Measurements from ENCODE around the gene SQOR. TPM values are rescaled to one million over a fixed set of nuclear protein-coding genes. Genes with fewer than 3 reads are reported as not detected.

SQOR gene
- total and polyA plus RNA-seq, 10 donors: 21.5 to 79.6 (median 56.1) TPM

GRCh38 chr15:45690581-45691260 lies 55.9 kb downstream of the SQOR start:
- DNase-seq: no peak
- peaks cover 0 to 100% (median 82%) of the 10 kb centered on the region in 6 donors for H3K36me3 ChIP-seq
- WGBS, 5 donors: 81 to 95% (median 83%) methylated on average over 6 of the region's 6 CpGs

DNA sequence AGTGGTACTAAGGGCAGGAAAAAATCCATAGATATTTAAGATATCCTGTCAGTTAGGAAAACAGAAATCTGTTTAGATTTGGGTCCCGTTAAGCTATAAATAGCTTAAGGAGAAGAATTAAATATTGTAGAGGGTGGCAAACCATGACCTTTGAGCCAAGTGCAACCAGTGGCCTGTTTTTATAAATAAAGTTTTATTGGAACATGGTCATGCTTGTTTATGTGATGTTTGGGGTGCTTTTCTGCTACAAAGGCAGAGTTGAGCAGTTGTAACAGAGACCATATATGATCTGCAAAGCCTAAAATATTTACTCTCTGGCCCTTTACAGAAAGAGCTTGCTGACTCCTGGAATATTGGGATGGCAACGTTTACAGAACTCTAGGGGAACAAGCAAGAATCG lies 66.3 kb downstream of the SQOR start:
- 83 to 96% (median 87%) methylated on average over 3 of the region's 3 CpGs for WGBS, 5 donors

More at GRCh38 chr15:45690581-45691260, 55.9 kb downstream of the SQOR start:
- no peaks in the 10 kb centered on the region for H3K4me1 ChIP-seq
- no peaks in the 10 kb centered on the region for H3K9me3 ChIP-seq
- no peak overlapping the region for H3K4me3 ChIP-seq
- no peak overlapping the region for H3K27ac ChIP-seq
- no peak for TF ChIP-seq POLR2AphosphoS5 (IDR thresholded peaks at IDR 0.05)
- no peak for TF ChIP-seq POLR2A (IDR thresholded peaks at IDR 0.05)
- no peak for TF ChIP-seq CTCF (IDR thresholded peaks at IDR 0.05 in 8 of 11, conservative IDR thresholded peaks at IDR 0.05 in 3 of 11)
- intact Hi-C loops (cut with DNase I; ENCODE audit: low total_unique reads): no loop called here
- H3K27me3 ChIP-seq (replicated peaks in 1 of 7): no peaks in the 10 kb centered on the region

GRCh38 chr15:45702041-45702440 lies 67.2 kb downstream of the SQOR start:
- DNase-seq: no peak
- Histone ChIP-seq H3K27ac (no peak overlapping the region), H3K36me3 (no peaks in the 10 kb centered on the region), H3K4me1 (peaks cover 0 to 24% (median 12%) of the 10 kb centered on the region in 6 donors), H3K9me3 (no peaks in the 10 kb centered on the region), H3K4me3 (no peak overlapping the region), H3K27me3 (replicated peaks in 1 of 7) (peaks cover 0 to 18% (median 7%) of the 10 kb centered on the region in 7 donors)
- WGBS, 5 donors: 79 to 99% (median 90%) methylated on average over 3 of the region's 3 CpGs
- intact Hi-C loops (cut with DNase I; ENCODE audit: low total_unique reads): no loop called here
- TF ChIP-seq POLR2AphosphoS5 (IDR thresholded peaks at IDR 0.05) (no peak), POLR2A (IDR thresholded peaks at IDR 0.05) (no peak), CTCF (IDR thresholded peaks at IDR 0.05 in 8 of 11, conservative IDR thresholded peaks at IDR 0.05 in 3 of 11) (no peak)

More for the DNA sequence above, 66.3 kb downstream of the SQOR start:
- TF ChIP-seq POLR2AphosphoS5 (IDR thresholded peaks at IDR 0.05): no peak
- no peak for TF ChIP-seq CTCF (IDR thresholded peaks at IDR 0.05 in 8 of 11, conservative IDR thresholded peaks at IDR 0.05 in 3 of 11)
- TF ChIP-seq POLR2A (IDR thresholded peaks at IDR 0.05): no peak
- no peak for DNase-seq
- Histone ChIP-seq H3K9me3 (no peaks in the 10 kb centered on the region), H3K27ac (no peak overlapping the region), H3K4me1 (peaks cover 0 to 24% (median 12%) of the 10 kb centered on the region in 6 donors), H3K27me3 (replicated peaks in 1 of 7) (peaks cover 0 to 18% (median 7%) of the 10 kb centered on the region in 7 donors), H3K4me3 (no peak overlapping the region), H3K36me3 (peaks cover 0 to 2% (median 0%) of the 10 kb centered on the region in 6 donors)
- intact Hi-C loops (cut with DNase I; ENCODE audit: low total_unique reads): no loop called here

GRCh38 chr15:45703670-45704328 lies 69.0 kb downstream of the SQOR start:
- H3K27me3 ChIP-seq (replicated peaks in 1 of 7): peaks cover 0 to 18% (median 7%) of the 10 kb centered on the region in 7 donors
- H3K9me3 ChIP-seq: no peaks in the 10 kb centered on the region
- 40 to 53% (median 42%) methylated on average over 12 to 13 of the region's 13 CpGs for WGBS, 5 donors
- intact Hi-C loops (cut with DNase I; ENCODE audit: low total_unique reads): no loop called here
- TF ChIP-seq CTCF (IDR thresholded peaks at IDR 0.05 in 8 of 11, conservative IDR thresholded peaks at IDR 0.05 in 3 of 11) (peak in 1 of 11 experiments; percentile 6), POLR2A (IDR thresholded peaks at IDR 0.05) (no peak)
- no peak overlapping the region for H3K27ac ChIP-seq
- no peaks in the 10 kb centered on the region for H3K36me3 ChIP-seq
- H3K4me3 ChIP-seq: peak overlapping the region in 7 of 8 donors; percentile 22 to 75 (median 52)
- H3K4me1 ChIP-seq: peaks cover 0 to 24% (median 12%) of the 10 kb centered on the region in 6 donors
- DNase-seq: no peak

Data from spleen (tissue), 11 donors.